ENCODE results near the gene SPEF1.

Gene SPEF1

GRCh38 chr20:3732327-3733118, 48.7 kb downstream of the SPEF1 start, which contains the start of gene HSPA12B:
Gene HSPA12B, plus strand, starts transcription at chr20:3732685. Its CDS starts 5,990 bp downstream, at chr20:3738675.
- no peak within 1 kb of the TSS for H3K4me2 ChIP-seq (ENCODE audit: low read length)
- no peaks in the 10 kb centered on the region for H4K20me1 ChIP-seq (ENCODE audit: insufficient read depth, low read length)
- no peaks in the 10 kb centered on the region for H3K9me3 ChIP-seq (ENCODE audit: low read length)
- H3K36me3 ChIP-seq (ENCODE audit: insufficient read depth, low read length): no peaks in the 10 kb centered on the region
- no peak within 1 kb of the TSS for H3K27ac ChIP-seq (ENCODE audit: low read depth, low read length, poor library complexity, severe bottlenecking)
- TF ChIP-seq EZH2 (IDR thresholded peaks at IDR 0.05; ENCODE audit: borderline replicate concordance, low read length) (no peak), CTCF (IDR thresholded peaks at IDR 0.05; ENCODE audit: low read length) (no peak)
- H3K27me3 ChIP-seq (ENCODE audit: insufficient read depth, low read length): peaks cover 6% of the 10 kb centered on the region
- no peaks in the 10 kb centered on the region for H3K9me2 ChIP-seq (ENCODE audit: low read depth, low read length)
- no peak within 1 kb of the TSS for H3K4me3 ChIP-seq (ENCODE audit: low read depth, low read length, poor library complexity, severe bottlenecking)
- H3K9ac ChIP-seq (ENCODE audit: low read length): no peak within 1 kb of the TSS
- no peaks in the 10 kb centered on the region for H3F3A ChIP-seq (ENCODE audit: insufficient read depth, low read length)
- no peaks in the 10 kb centered on the region for H3K79me2 ChIP-seq (ENCODE audit: insufficient read depth, low read length)
- no peak within 1 kb of the TSS for H2AFZ ChIP-seq (ENCODE audit: low read length)
- H3K4me1 ChIP-seq (ENCODE audit: insufficient read depth, low read length, severe bottlenecking): no peaks in the 10 kb centered on the region

DNA sequence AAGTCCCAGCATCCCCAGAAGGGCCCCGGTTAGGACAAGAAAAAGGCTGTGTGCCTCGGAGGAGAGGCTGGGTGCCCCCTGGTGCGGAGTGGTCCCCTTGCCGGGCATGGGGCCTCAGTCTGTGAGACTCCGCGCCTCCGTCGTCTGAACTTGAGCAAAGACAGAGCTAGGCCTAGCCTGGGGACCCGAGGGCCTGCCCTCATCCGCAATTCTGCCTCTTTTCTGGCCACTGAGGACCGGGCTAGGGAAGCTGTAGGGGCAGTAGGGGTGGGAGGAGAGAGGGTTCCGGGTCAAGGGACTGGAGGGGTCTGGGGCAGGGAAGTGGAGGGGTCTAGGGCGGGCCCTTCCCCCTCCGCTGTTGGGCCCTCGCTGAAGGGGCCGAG, 49.3 kb downstream of the SPEF1 start:
- no peak overlapping the region for H3K9ac ChIP-seq (ENCODE audit: low read length)
- no peaks in the 10 kb centered on the region for H4K20me1 ChIP-seq (ENCODE audit: insufficient read depth, low read length)
- H3K4me1 ChIP-seq (ENCODE audit: insufficient read depth, low read length, severe bottlenecking): no peaks in the 10 kb centered on the region
- H3K9me2 ChIP-seq (ENCODE audit: low read depth, low read length): no peaks in the 10 kb centered on the region
- H3K4me2 ChIP-seq (ENCODE audit: low read length): no peak overlapping the region
- H3K9me3 ChIP-seq (ENCODE audit: low read length): no peaks in the 10 kb centered on the region
- no peaks in the 10 kb centered on the region for H3K36me3 ChIP-seq (ENCODE audit: insufficient read depth, low read length)
- no peak overlapping the region for H3K4me3 ChIP-seq (ENCODE audit: low read depth, low read length, poor library complexity, severe bottlenecking)
- TF ChIP-seq EZH2 (IDR thresholded peaks at IDR 0.05; ENCODE audit: borderline replicate concordance, low read length) (no peak), CTCF (IDR thresholded peaks at IDR 0.05; ENCODE audit: low read length) (no peak)
- peaks cover 6% of the 10 kb centered on the region for H3K27me3 ChIP-seq (ENCODE audit: insufficient read depth, low read length)
- no peak overlapping the region for H3K27ac ChIP-seq (ENCODE audit: low read depth, low read length, poor library complexity, severe bottlenecking)
- no peaks in the 10 kb centered on the region for H3F3A ChIP-seq (ENCODE audit: insufficient read depth, low read length)
- no peaks in the 10 kb centered on the region for H3K79me2 ChIP-seq (ENCODE audit: insufficient read depth, low read length)
- H2AFZ ChIP-seq (ENCODE audit: low read length): no peak overlapping the region

DNA sequence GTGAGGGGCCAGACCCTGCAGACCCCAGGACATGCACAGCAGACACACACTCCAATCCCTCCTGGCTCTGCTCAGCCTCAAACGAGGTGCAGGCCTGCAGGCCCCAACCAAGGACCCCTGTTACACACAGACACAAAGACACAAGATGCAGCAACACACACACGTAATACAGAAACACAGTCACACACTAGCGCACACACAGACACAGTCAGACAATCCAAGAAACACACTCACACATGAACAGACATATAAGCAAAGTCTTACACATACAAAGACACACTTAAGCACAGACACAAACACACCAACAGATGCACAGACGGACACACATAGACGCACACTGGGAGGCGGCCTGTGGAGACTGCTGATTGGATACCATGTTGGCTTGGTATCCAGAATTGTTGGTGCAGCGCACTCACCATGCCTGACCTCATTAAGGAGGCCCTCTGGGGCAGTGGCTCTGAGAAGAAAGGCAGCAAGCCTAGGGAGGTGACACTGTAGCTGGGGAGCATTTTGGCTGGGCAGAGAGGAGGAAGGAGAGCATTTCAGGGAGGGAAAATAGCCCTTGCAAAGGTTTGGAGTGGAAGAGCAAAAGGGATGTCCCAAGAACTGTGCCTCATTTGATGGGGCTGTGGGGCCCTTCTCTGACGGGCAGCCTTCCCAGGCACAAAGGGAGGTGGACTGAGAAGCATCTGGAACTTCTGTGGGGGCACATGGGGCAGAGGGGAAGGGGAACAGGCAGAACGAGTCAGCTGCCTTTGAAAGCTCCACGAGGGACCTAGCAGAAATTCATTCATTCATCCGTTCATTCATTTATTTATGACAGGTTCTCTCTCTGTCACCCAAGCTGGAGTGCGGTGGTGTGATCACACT, 50.2 kb downstream of the SPEF1 start:
- Histone ChIP-seq H4K20me1 (ENCODE audit: insufficient read depth, low read length) (no peaks in the 10 kb centered on the region), H3K27ac (ENCODE audit: low read depth, low read length, poor library complexity, severe bottlenecking) (no peak overlapping the region), H3K36me3 (ENCODE audit: insufficient read depth, low read length) (no peaks in the 10 kb centered on the region), H3K9me2 (ENCODE audit: low read depth, low read length) (no peaks in the 10 kb centered on the region), H3K79me2 (ENCODE audit: insufficient read depth, low read length) (no peaks in the 10 kb centered on the region), H3K4me2 (ENCODE audit: low read length) (no peak overlapping the region), H3K9me3 (ENCODE audit: low read length) (no peaks in the 10 kb centered on the region), H3K4me1 (ENCODE audit: insufficient read depth, low read length, severe bottlenecking) (no peaks in the 10 kb centered on the region), H3K27me3 (ENCODE audit: insufficient read depth, low read length) (peaks cover 6% of the 10 kb centered on the region), H3K4me3 (ENCODE audit: low read depth, low read length, poor library complexity, severe bottlenecking) (no peak overlapping the region), H2AFZ (ENCODE audit: low read length) (no peak overlapping the region), H3F3A (ENCODE audit: insufficient read depth, low read length) (no peaks in the 10 kb centered on the region), H3K9ac (ENCODE audit: low read length) (no peak overlapping the region)
- TF ChIP-seq CTCF (IDR thresholded peaks at IDR 0.05; ENCODE audit: low read length) (no peak), EZH2 (IDR thresholded peaks at IDR 0.05; ENCODE audit: borderline replicate concordance, low read length) (no peak)
